Measurements from ENCODE around the gene ELMO2. TPM values are rescaled to one million over a fixed set of nuclear protein-coding genes. Genes with fewer than 3 reads are reported as not detected.

ELMO2 gene
- total RNA-seq, 2 donors from 2014 or later = 35.0 to 37.6 TPM

DNA sequence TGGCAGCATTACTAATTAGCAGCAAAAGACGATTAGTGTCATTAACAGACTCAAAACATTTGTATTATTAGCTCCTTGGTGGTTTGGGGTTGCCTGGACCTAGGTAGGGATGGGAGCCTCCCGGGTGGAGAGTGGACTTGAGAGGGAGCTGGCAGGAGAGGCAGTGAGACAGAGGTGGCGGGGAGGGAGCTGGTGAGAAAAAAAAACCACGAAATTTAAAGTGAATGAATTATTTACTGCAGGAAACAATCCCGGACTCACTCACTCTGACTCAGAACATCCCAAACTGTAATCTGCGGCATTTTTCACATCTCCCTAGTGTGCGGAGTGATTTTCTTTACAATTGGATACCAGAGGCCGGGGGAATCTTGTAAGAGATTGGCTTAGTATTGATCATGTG, 83.8 kb downstream of the ELMO2 start:
- peaks cover 0 to 3% of the 10 kb centered on the region in 2 donors for H3K27me3 ChIP-seq
- no peak overlapping the region for H3K27ac ChIP-seq
- WGBS, 2 donors = 61 to 64% methylated on average over 8 of the region's 8 CpGs
- intact Hi-C loops (cut with DNase I) = no loop called here
- no peak for ATAC-seq
- no peak for TF ChIP-seq POLR2A (IDR thresholded peaks at IDR 0.05)
- TF ChIP-seq, protein P1, sequence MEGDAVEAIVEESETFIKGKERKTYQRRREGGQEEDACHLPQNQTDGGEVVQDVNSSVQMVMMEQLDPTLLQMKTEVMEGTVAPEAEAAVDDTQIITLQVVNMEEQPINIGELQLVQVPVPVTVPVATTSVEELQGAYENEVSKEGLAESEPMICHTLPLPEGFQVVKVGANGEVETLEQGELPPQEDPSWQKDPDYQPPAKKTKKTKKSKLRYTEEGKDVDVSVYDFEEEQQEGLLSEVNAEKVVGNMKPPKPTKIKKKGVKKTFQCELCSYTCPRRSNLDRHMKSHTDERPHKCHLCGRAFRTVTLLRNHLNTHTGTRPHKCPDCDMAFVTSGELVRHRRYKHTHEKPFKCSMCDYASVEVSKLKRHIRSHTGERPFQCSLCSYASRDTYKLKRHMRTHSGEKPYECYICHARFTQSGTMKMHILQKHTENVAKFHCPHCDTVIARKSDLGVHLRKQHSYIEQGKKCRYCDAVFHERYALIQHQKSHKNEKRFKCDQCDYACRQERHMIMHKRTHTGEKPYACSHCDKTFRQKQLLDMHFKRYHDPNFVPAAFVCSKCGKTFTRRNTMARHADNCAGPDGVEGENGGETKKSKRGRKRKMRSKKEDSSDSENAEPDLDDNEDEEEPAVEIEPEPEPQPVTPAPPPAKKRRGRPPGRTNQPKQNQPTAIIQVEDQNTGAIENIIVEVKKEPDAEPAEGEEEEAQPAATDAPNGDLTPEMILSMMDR (IDR thresholded peaks at IDR 0.05) = no peak
- no peaks in the 10 kb centered on the region for H3K36me3 ChIP-seq (replicated peaks in 1 of 2; ENCODE audit: insufficient read depth in 1 of 2, low read depth in 2 of 2)
- H3K9me3 ChIP-seq = no peaks in the 10 kb centered on the region
- no peak for DNase-seq
- H3K4me1 ChIP-seq = peaks cover 5% of the 10 kb centered on the region
- H3K4me3 ChIP-seq = no peak overlapping the region

DNA sequence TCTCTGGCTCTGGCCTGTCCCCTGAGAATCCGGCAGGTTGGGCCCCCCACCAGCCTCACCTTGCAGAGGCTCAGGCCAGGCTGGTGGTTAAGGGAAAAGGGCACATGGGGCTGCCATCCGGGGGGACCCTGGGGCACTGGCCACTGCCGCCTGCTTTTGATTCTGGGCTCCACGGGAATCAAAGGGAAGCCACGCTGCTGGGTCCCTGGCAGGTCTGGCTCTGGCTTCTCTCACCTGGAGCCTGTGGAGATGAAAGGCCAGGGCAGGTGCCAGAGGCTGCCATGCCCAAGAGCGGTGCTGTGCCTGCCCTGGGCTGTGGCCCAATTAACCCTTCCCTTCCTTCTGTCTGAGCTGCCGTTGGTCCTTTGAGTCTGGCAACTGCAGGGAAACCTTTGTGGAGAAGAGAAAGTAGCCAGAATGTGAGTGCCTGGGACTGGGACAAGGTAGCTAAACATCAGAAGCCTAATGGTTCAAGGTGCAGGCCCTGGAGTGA, 88.7 kb downstream of the ELMO2 start:
- intact Hi-C loops (cut with DNase I) = no loop called here
- H3K4me3 ChIP-seq = no peak overlapping the region
- H3K27ac ChIP-seq = peak overlapping the region in 3 of 4 donors; percentile 43 to 63 (median 59)
- H3K4me1 ChIP-seq = peaks cover 9% of the 10 kb centered on the region
- no peaks in the 10 kb centered on the region for H3K9me3 ChIP-seq
- TF ChIP-seq, protein P1 (IDR thresholded peaks at IDR 0.05) = no peak
- TF ChIP-seq POLR2A (IDR thresholded peaks at IDR 0.05) = no peak
- DNase-seq (peak in 3 of 4 donors; percentile 24 to 47 (median 46)), ATAC-seq (peak; percentile 41)
- 23 to 39% methylated on average over 6 to 7 of the region's 7 CpGs for WGBS, 2 donors
- H3K36me3 ChIP-seq (replicated peaks in 1 of 2; ENCODE audit: insufficient read depth in 1 of 2, low read depth in 2 of 2) = no peaks in the 10 kb centered on the region
- H3K27me3 ChIP-seq = peaks cover 0 to under 1% of the 10 kb centered on the region in 2 donors

DNA sequence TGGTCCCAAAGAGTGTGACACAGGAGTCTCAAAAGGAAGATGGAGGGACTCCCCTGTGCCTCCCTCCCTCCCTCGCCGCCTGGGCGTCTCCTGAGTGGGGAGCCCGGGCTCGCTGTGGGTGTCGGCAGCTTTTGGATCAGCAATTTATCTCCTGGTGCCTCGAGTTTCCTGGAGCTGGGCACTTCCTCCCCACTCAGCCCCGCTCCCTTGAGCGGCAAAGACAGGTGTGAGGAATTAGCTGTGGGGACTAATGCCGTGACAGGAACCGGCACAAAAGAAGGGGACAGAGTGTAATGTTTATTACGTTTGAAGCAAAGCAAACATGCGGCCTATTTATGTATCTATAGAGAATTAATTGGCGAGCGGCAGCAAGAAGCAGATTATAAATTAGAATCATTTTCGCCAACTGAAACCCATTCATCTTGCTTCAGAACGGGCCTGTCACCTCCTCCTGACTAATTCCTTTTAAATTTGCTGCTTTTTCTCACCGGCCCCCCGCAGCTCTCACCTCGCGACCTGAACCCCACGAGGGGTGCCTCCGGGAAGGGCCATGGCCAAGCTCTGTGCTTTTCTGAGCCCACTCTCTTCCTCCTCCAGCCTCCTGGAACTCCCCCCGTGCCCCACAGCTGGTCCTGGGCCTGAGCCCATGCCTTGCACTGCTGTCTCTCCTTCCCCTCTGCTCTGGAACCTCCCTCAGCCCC, 89.3 kb downstream of the ELMO2 start:
- Histone ChIP-seq H3K4me1 (peaks cover 15% of the 10 kb centered on the region), H3K36me3 (replicated peaks in 1 of 2; ENCODE audit: insufficient read depth in 1 of 2, low read depth in 2 of 2) (no peaks in the 10 kb centered on the region), H3K27me3 (peaks cover 0 to 7% of the 10 kb centered on the region in 2 donors), H3K4me3 (no peak overlapping the region), H3K9me3 (no peaks in the 10 kb centered on the region), H3K27ac (peak overlapping the region in 3 of 4 donors; percentile 43 to 63 (median 59))
- ATAC-seq = peak; percentile 39
- 37 to 53% methylated on average over 24 of the region's 24 CpGs for WGBS, 2 donors
- no peak for TF ChIP-seq POLR2A (IDR thresholded peaks at IDR 0.05)
- TF ChIP-seq, protein P1 (IDR thresholded peaks at IDR 0.05) = no peak
- DNase-seq = peak in 3 of 4 donors; percentile 17 to 27 (median 20)
- intact Hi-C loops (cut with DNase I) = no loop called here

Other genes with a start within 250 kb of the ELMO2 start
- gene CDH22, start 98.1 kb downstream of the ELMO2 start, total RNA-seq = 1 to 10 TPM; 1.3 to 2.1 TPM
- 10 to 100 TPM; 11.2 to 13.8 TPM for gene ZNF334, start 106.9 kb upstream of the ELMO2 start, total RNA-seq
- not detected for gene OCSTAMP, start 144.0 kb upstream of the ELMO2 start, total RNA-seq
- 1 to 10 TPM; 3.4 to 6.3 TPM for gene SLC13A3, start 244.8 kb upstream of the ELMO2 start, total RNA-seq